IPS-11a (cell line): Measurements from ENCODE around the gene CLIC1.

Source experiments
- H3K4me3 ChIP-seq: one replicate; pipeline ENCODE4 v1.5.1; 2013; ENCODE audit warnings: low read depth, low read length, control low read depth

The CLIC1 gene

GRCh38 chr6:31705931-31706330 is 30.4 kb downstream of the CLIC1 start:
- no peak overlapping the region for H3K4me3 ChIP-seq

GRCh38 chr6:31702819-31703716 is 33.3 kb downstream of the CLIC1 start, which contains the start of gene ABHD16A:
TSS of gene ABHD16A (minus strand) at chr6:31703324. CDS start at chr6:31703281, 43 bp downstream.
- H3K4me3 ChIP-seq, result peak within 1 kb of the TSS; percentile 71

GRCh38 chr6:31702405-31702818 is 33.9 kb downstream of the CLIC1 start:
- H3K4me3 ChIP-seq, result peak overlapping the region; percentile 71

DNA sequence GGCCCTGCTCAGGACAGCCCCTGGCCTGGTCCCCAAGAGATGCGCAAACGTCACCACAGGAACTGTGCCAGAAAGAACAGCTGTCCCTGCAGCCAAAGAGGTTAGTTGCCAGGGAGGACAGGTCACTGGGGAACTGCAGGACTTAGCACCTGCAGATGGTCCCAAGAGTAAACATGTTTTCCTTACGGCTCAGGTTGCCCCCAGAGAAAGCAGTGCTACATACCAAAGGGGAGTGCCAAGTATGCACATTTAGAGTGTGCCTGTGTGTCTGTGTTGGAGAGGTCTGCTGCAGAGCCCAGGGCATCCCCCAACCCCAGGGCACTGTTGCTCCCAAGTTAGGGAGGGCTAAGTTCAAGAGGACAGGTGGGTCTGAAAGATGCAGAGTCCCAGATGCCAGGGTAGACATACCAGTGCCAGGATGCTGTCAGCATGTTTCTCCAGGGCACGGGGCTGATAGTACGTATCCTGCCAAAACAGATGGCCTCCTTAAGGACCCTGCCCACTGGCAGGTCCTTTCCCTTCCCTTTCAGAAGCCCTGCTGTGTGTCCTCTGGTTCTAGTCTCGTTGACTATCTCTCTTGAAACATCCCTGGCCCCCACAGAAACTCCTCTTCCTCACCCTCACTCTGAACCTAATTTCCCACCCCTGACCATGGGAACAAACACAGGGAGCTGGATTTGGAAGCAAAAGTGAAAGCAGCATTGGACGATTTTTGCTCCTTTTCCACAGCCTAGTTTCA is 34.5 kb downstream of the CLIC1 start:
- H3K4me3 ChIP-seq, result peak overlapping the region; percentile 71

DNA sequence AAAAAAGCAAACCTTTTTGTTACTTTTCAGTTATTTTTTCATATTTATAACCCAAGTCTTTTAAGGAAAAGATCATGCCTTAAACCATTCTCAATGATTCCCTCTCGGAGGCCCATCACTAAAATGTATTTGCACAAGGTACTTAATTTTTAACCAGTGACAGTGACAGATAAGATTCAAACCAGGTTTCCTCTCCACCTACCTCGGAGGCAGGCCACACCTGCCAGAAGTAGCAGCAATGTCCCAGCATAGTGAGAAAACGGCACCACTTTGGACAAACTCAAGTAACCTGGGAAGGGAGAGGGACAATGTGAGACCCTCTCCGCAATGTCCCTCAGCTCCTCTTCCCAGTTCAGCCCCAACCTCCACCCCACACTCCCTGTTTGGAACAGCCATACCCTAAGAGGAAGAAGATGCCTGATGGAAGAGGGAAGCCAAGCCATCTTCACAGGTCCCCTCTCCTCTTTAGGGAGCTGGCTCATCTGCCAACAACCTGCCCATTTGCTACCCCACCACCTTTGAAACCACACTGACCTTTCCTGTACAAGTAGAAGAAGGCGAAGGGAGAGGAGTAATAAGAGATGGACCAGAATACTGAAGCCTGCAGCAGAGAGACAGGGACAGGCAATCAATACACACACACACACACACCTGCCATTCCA is 35.5 kb downstream of the CLIC1 start:
- no peak overlapping the region for H3K4me3 ChIP-seq

GRCh38 chr6:31697555-31697954 is 38.8 kb downstream of the CLIC1 start:
- H3K4me3 ChIP-seq, result no peak overlapping the region

GRCh38 chr6:31693535-31693934 is 42.8 kb downstream of the CLIC1 start:
- no peak overlapping the region for H3K4me3 ChIP-seq

GRCh38 chr6:31692886-31693285 is 43.4 kb downstream of the CLIC1 start:
- H3K4me3 ChIP-seq, result no peak overlapping the region

DNA sequence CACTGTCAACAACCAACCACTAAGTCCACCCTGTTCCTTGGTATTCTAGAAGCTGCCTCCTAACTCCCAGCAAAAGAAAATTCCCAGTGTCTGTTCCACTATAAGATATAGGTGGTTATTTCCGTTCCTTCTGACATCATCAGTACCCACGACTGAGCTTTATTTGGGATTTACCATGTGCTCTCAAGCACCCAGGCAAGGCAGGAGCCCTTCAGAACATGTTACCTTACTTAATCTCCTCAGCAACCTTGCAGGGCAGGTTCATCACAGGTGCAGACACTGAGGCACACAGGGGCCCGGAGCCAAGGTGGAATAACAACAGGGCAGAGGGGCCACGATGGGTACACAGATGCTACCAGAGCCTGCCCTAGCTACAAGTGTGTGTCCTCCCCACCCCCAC is 44.0 kb downstream of the CLIC1 start:
- no peak overlapping the region for H3K4me3 ChIP-seq

GRCh38 chr6:31691564-31692108 is 44.7 kb downstream of the CLIC1 start:
- H3K4me3 ChIP-seq, result no peak overlapping the region

DNA sequence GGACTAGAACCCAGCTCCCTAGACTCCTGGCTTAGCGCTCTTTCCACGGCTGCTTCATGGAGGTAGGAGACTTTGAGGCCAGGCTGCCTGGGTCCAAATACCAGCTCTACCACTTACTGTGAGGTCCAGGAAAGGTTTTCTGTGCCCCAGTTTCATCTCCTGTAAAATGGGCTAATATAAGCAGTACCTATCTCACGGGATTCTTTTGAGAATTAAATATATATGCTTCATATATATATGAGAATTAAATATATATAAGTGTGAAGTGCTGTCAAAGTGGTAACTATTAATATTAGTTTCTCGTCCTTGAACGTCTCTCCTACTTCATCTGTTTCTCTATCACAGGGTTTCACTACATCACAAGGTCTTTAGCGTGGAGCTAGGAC is 45.3 kb downstream of the CLIC1 start:
- no peak overlapping the region for H3K4me3 ChIP-seq

GRCh38 chr6:31690231-31691077 is 45.9 kb downstream of the CLIC1 start:
- H3K4me3 ChIP-seq, result no peak overlapping the region

DNA sequence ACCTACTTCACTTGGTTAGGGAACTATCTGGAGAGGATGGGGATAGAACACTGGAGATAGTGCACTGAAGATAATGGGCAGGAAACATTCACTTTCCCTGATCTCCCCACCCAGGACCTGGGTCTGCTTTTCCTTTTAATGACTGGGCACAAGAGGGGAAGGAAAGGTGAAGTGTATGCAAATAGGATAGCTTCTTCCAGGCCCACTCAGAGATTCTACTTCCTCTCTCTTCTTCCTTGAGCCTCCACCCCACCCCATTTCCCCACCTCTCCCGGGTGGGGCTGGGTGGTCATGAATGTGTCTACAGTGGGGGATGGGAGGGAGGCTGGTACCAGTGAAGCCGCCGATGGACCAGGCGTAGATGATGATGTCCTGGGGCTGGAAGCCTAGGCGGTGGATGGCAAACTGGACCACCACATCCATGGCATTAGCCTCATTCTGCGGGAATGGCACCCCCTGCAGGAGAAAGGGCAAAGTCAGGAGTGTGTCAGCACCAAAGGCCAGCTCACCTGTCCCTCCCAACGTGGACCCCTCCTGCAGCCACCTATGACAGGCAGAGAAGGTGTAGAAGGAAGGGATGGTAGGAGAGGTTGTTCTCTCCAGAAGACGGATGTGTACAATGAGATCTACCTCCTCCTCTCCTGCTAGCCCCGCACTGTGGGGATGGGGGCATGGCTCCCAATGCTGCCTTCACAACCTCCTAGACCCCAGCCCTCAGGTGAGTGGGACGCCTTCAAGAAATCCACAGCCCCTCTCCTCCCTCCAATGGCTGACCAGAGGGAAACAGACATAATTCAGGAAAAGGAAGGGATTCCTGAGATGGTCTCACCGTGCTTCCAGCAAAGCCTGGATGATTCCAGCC is 46.9 kb downstream of the CLIC1 start:
- H3K4me3 ChIP-seq, result no peak overlapping the region

DNA sequence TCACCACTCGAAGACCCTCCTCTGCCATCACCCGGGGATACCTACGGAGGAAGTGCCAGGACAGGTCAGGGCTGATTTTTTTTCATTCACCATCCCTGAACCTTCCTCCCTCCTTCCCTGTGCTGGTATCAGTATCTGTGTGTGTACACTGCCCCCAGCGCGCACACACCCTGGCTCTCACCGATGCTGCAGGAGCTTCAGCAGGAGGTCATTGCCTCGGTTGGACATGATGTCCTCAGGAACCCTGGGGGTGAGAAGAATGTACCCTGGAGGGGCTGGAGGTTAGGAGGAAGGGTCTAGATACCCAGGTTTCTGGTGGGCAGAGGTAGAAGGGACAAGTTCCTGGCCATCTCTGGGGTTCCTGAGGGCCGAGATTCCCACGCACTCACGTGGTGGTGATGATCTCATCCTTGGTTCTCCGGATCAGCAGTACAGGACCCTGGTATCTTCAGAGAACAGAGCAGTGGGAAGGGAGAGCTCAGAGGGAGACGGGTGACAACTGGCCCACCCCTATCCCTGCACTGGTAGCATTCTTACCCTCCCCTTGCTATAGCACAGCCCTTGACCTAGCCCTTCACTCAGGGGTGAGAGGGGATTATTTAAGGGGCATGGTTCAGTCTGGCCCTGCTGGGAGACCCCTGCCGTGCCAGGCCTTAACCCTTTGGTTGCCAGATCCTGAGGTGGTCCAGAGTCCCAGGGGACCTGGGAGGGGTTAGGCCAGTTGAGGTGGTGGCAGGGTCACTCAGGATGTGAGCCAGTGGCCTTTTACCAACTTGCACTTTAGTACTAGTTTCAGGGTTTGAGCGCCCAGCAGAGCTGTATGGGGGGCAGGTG is 48.3 kb downstream of the CLIC1 start:
- no peak overlapping the region for H3K4me3 ChIP-seq

- H3K4me3 ChIP-seq, result no peak overlapping the region
Observed at GRCh38 chr6:31687321-31687720, 49.0 kb downstream of the CLIC1 start.

DNA sequence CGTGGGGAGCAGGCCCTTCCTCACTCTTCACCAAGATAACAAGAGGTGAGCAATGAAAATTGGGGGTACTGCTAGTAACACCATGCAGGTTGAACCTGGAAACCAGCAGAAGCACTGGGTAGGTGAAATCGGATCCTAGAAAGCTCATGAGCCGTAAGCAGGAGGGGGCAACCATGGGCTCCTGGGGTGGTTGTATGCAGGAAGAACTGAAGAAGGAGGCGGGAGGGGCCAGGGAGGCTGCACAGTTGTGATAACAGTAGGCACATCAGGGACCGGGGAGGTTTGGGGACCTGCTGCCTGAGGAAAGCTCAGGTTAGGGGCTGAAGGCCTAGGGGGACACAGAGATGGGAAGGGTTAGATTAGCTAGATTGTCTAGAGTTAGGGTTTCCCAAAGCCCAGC is 49.8 kb downstream of the CLIC1 start:
- H3K4me3 ChIP-seq, result no peak overlapping the region

GRCh38 chr6:31683591-31683990 is 52.7 kb downstream of the CLIC1 start:
- H3K4me3 ChIP-seq, result peak overlapping the region; percentile 38

DNA sequence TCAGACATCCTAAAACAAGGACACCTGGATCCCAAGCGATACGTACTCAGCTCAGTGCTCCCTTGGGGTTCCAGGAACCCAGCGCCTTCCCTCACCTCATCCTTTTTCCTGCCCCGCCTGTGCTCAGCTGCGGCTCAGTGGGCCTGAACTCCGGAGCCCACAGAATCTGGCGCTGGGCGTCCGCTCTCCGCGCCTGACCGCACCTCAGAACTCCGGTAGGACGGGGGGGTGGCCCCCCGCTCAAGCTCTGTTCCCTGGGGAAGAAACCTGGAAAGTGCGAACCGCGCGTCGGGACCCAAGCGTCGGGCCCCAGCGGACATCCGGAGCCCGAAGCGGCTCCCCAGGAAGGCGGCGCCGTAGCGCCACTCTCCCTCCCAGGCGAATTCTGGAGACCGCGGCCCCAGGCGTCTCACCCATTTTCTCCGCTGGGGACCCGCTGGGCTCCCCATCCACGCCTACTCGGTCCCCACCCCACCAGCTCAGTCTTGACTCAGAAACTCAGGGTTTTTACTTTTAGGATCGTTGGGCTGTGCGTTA is 55.1 kb downstream of the CLIC1 start:
- H3K4me3 ChIP-seq, result peak overlapping the region; percentile 13
